Psoas muscle (tissue), 8 donors: ENCODE data around the gene SEC14L3. TPM values are rescaled to one million over a fixed set of nuclear protein-coding genes. Genes with fewer than 3 reads are reported as not detected.

Source experiments
- ATAC-seq, 4 donors: fragments of 200-7000 bp; cut with Tn5 transposase; one replicate each; pipeline ENCODE4 v1.9.1; 2020; ENCODE audit warnings: moderate library complexity in 3 of 4, mild to moderate bottlenecking in 2 of 4
- DNase-seq, 2 donors: peaks; one replicate each; pipeline ENCODE4 v3.0.0-alpha.2; 2020
- H3K27ac ChIP-seq: fragments of 200-600 bp; one replicate; pipeline ENCODE4 v1.8.0; 2022
- H3K27me3 ChIP-seq, 3 donors: fragments of 200-600 bp in 1 of 3; one replicate each; pipeline versions ENCODE4 v1.6.1 to v1.8.0; 2013 to 2022; ENCODE audit warnings: low read length in 2 of 3, mild to moderate bottlenecking in 2 of 3, moderate library complexity in 1 of 3; ENCODE audit not compliant: insufficient read depth in 3 of 3
- H3K36me3 ChIP-seq, 2 donors: fragments of 200-600 bp in 1 of 2; one replicate each; pipeline versions ENCODE4 v1.6.1 to v1.8.0; 2013 to 2022; ENCODE audit warnings: low read depth in 1 of 2, mild to moderate bottlenecking in 1 of 2, moderate library complexity in 1 of 2; ENCODE audit not compliant: insufficient read depth in 1 of 2
- H3K4me1 ChIP-seq: fragments of 200-600 bp; one replicate; pipeline ENCODE4 v1.8.0; 2022
- H3K4me3 ChIP-seq: fragments of 200-600 bp; one replicate; pipeline ENCODE4 v1.8.0; 2022; ENCODE audit warnings: mild to moderate bottlenecking
- H3K9me3 ChIP-seq: fragments of 200-600 bp; one replicate; pipeline ENCODE4 v1.8.0; 2022
- WGBS, 3 donors: extraction: QIAGEN DNeasy Blood & Tissue Kit; methylation state at CpG; one replicate each; pipeline versions ENCODE4 v1.1.6 to v1.1.7; 2013; 5-methylcytosine and 5-hydroxymethylcytosine counted together
- intact Hi-C, 2 donors: fragments of 100-400 bp; cut with DNase I; formaldehyde crosslinking; loops; one replicate each; pipeline versions ENCODE4 v1.11.0 to v1.14.2; 2022
- polyA plus RNA-seq, 3 donors: library from polyadenylated mRNA; stranded (reverse); fragments of 200-250 nt; gene quantifications; one replicate each; pipeline ENCODE4 v1.2.3, GENCODE V29; 2013
- total RNA-seq, 4 donors: library from RNA; stranded (reverse); fragmentation: NEBNext Ultra II Directional in 2 of 4; extraction: Animal tissue kit (Norgen Biotek cat#: 25700) in 2 of 4; gene quantifications; one replicate each; pipeline versions ENCODE4 v1.2.1 to v1.2.4, GENCODE V29; 2021 to 2023
- TF ChIP-seq, protein P1 (sequence below): fragments of 200-600 bp; IDR thresholded peaks from one replicate; pipeline ENCODE4 v1.8.0; 2022; ENCODE audit warnings: antibody characterized with exemption
- donor health status: healthy with polysubstance abuse.
- donor health status: DM: no; HTN: no; CAD: no; lungs with moderate emphysema.
- donor health status: Bipolar disorder and iron deficiency.
- donor health status: healthy.
- donor health status: DM: yes; HTN: yes; CAD: no.
- donor health status: DM: no; HTN: no; CAD: no.
- donor health status: DM: no; HTN: no; CAD: no.
- donor health status: DM: yes; HTN: yes; CAD: no.

The SEC14L3 gene
- total and polyA plus RNA-seq, 7 donors, result 0.04 TPM; not detected in 6

DNA sequence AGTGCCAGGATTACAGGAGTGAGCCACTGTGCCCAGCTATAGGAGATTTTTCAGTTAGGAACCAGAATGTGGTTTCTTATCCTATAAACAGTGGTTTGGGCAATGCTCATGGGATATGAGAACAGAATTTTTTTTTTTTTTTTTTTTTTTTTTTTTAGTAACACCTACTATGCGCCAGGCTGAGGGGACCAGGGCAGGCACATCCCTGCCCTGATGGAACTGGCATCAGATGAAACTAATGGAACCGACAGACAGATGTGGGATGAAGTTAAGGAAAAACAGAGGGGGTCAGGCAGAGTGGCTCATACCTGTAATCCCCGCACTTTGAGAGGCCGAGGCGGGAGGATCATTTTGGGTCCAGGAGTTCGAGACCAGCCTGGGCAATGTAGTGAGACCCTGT is 28.8 kb upstream of the SEC14L3 start:
- H3K36me3 ChIP-seq, result no peaks in the 10 kb centered on the region
- peaks cover 0 to 34% (median 13%) of the 10 kb centered on the region in 3 donors for H3K27me3 ChIP-seq
- H3K9me3 ChIP-seq, result no peaks in the 10 kb centered on the region
- no peak overlapping the region for H3K27ac ChIP-seq
- DNase-seq, result no peak
- no peak for ATAC-seq
- intact Hi-C loops, result no loop called here
- H3K4me3 ChIP-seq, result no peak overlapping the region
- no peaks in the 10 kb centered on the region for H3K4me1 ChIP-seq
- WGBS, 3 donors, result 86 to 87% (median 86%) methylated on average over 6 of the region's 6 CpGs
- TF ChIP-seq, protein P1, sequence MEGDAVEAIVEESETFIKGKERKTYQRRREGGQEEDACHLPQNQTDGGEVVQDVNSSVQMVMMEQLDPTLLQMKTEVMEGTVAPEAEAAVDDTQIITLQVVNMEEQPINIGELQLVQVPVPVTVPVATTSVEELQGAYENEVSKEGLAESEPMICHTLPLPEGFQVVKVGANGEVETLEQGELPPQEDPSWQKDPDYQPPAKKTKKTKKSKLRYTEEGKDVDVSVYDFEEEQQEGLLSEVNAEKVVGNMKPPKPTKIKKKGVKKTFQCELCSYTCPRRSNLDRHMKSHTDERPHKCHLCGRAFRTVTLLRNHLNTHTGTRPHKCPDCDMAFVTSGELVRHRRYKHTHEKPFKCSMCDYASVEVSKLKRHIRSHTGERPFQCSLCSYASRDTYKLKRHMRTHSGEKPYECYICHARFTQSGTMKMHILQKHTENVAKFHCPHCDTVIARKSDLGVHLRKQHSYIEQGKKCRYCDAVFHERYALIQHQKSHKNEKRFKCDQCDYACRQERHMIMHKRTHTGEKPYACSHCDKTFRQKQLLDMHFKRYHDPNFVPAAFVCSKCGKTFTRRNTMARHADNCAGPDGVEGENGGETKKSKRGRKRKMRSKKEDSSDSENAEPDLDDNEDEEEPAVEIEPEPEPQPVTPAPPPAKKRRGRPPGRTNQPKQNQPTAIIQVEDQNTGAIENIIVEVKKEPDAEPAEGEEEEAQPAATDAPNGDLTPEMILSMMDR, result no peak

DNA sequence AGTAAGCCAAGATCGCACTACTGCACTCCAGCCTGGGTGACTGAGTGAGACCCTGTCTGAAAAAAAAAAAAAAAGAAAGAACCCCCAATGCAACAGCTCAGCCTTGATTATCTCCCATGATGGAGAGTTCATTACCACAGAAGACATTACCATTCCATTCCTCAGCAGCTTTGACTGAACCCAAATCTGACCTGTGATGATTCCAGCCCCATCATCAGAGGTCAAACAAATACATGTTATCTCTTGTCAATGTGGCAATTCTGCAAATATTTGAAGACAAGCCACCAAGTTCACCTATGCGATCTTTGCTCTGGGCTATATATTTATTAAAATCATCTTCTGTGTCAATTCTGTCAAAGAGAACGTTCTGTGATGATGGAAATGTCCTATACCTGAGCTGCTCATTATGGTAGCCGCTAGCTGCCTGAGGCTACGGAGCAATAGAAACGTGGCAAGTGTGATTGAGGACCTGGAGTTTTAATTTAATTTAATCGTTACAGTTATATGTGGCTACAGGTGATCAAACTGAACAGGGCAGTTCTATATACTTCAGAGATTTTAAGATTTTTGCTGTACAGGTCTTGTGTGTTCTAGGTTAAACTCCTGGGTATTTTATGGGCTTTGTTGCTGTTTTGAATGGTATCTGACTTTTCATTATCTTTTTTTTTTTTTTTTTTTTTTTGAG is 25.8 kb upstream of the SEC14L3 start:
- Histone ChIP-seq H3K27me3 (peaks cover 0 to 5% (median 0%) of the 10 kb centered on the region in 3 donors), H3K9me3 (no peaks in the 10 kb centered on the region), H3K36me3 (no peaks in the 10 kb centered on the region), H3K4me3 (no peak overlapping the region), H3K27ac (no peak overlapping the region), H3K4me1 (no peaks in the 10 kb centered on the region)
- TF ChIP-seq, protein P1, result no peak
- no peak for DNase-seq
- ATAC-seq, result no peak
- 82 to 86% (median 82%) methylated on average over 7 of the region's 7 CpGs for WGBS, 3 donors
- intact Hi-C loops, result no loop called here

DNA sequence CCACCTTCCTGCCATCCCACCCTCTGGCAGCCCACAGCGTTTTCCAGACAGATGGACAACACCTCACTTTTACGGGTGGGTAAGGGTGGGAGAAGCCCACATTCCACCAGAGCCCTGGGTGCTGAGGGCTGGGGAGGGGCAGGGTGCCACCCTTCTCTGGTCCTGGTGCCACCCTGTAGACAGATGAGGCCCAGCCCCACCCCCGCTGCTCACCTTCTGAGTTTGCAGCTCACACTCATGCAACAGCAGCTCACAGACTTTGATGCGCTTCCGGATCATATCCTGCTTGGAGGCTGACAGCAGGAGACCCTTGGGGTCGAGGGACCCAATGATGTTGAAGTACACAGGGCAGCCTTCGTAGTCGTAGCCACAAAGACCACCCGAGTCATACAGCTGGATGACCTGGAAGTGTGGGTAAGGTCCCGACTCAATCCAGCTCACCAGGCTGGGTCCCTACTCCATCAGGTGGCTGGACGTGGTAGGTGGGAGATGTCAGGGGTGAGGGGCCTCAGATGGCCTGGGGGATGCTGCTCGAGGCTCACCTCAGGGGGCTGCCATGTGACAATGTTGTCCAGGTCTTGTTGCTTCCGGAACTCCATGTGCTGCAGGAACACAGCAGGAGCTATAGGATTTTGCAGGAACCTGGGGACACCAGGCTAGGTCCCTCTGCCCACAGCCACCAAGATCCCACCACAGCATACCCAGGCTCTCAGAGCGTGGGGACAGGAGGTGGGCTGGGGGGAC is 23.4 kb upstream of the SEC14L3 start:
- Histone ChIP-seq H3K27me3 (peaks cover 0 to 2% (median 0%) of the 10 kb centered on the region in 3 donors), H3K9me3 (no peaks in the 10 kb centered on the region), H3K4me3 (no peak overlapping the region), H3K27ac (no peak overlapping the region), H3K36me3 (no peaks in the 10 kb centered on the region), H3K4me1 (no peaks in the 10 kb centered on the region)
- DNase-seq (no peak), ATAC-seq (no peak)
- TF ChIP-seq, protein P1, result no peak
- intact Hi-C loops, result no loop called here
- WGBS, 3 donors, result 70 to 79% (median 78%) methylated on average over 14 of the region's 14 CpGs

DNA sequence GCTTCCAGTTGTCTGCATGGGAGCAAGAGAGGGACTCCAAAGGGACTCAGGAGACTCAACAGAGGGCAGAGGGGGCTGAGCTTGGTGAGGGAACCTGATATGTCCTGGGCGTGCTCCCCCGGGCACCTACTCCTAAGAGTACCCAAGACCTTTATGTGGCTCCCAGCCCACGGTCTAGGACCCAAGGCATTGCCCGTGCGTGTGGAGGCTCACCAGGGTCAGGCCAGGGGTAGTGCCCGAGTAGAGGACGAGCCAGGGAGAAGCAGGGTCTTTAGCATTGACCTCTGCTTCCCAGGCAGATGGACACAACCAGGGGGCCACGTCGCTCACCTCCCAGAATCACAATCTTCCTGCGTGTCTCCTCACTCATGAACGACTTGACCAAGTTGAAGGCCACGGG is 20.3 kb upstream of the SEC14L3 start:
- H3K27ac ChIP-seq, result no peak overlapping the region
- no peaks in the 10 kb centered on the region for H3K36me3 ChIP-seq
- 72 to 81% (median 80%) methylated on average over 12 of the region's 12 CpGs for WGBS, 3 donors
- H3K4me1 ChIP-seq, result no peaks in the 10 kb centered on the region
- H3K4me3 ChIP-seq, result no peak overlapping the region
- peaks cover 0 to 2% (median 0%) of the 10 kb centered on the region in 3 donors for H3K27me3 ChIP-seq
- TF ChIP-seq, protein P1, result no peak
- no peaks in the 10 kb centered on the region for H3K9me3 ChIP-seq
- intact Hi-C loops, result no loop called here
- DNase-seq (no peak), ATAC-seq (no peak)
